H9 (cell line): ENCODE results near the gene NDRG4. TPM values are rescaled to one million over a fixed set of nuclear protein-coding genes. Genes with fewer than 3 reads are reported as not detected.
A peak's percentile ranks its signal among the peaks of the same experiment; 100 is the strongest.

Source experiments
- DNase-seq: peaks from one replicate; pipeline ENCODE4 v3.0.0-alpha.2; 2017
- H2AFZ ChIP-seq: one replicate; pipeline ENCODE4 v1.6.1; 2013; ENCODE audit warnings: mild to moderate bottlenecking, low read length, control low read depth, moderate library complexity
- H2AK5ac ChIP-seq: 2 replicates; pipeline ENCODE4 v1.6.1; 2013; ENCODE audit warnings: low read length, control low read depth, mixed read lengths; ENCODE audit not compliant: insufficient read length
- H2BK120ac ChIP-seq: one replicate; pipeline ENCODE4 v1.6.1; 2013; ENCODE audit warnings: low read depth, mild to moderate bottlenecking, low read length, control low read depth, inconsistent platforms; ENCODE audit not compliant: poor library complexity, severe bottlenecking
- H2BK12ac ChIP-seq: 2 replicates; pipeline ENCODE4 v1.6.1; 2013; ENCODE audit warnings: low read length, control low read depth, mixed read lengths, low read depth; ENCODE audit not compliant: insufficient read length
- H2BK15ac ChIP-seq: 2 replicates; pipeline ENCODE4 v1.6.1; 2013; ENCODE audit warnings: low read depth, low read length, control low read depth
- H2BK20ac ChIP-seq: one replicate; pipeline ENCODE4 v1.6.1; 2013; ENCODE audit warnings: low read depth, mild to moderate bottlenecking, low read length, control low read depth, inconsistent platforms; ENCODE audit not compliant: poor library complexity, severe bottlenecking
- H2BK5ac ChIP-seq: 2 replicates; pipeline ENCODE4 v1.6.1; 2013; ENCODE audit warnings: low read length, control low read depth, mixed read lengths; ENCODE audit not compliant: insufficient read length
- H3K14ac ChIP-seq: 2 replicates; pipeline ENCODE4 v1.6.1; 2013; ENCODE audit warnings: low read length, control low read depth; ENCODE audit not compliant: insufficient read depth
- H3K18ac ChIP-seq: 2 replicates; pipeline ENCODE4 v1.6.1; 2013; ENCODE audit warnings: low read depth, mild to moderate bottlenecking, mixed read lengths, low read length, control low read depth; ENCODE audit not compliant: insufficient read length
- H3K23ac ChIP-seq: 2 replicates; pipeline ENCODE4 v1.6.1; 2013; ENCODE audit warnings: low read length, control low read depth, mixed read lengths, low read depth; ENCODE audit not compliant: insufficient read length
- H3K23me2 ChIP-seq: 2 replicates; pipeline ENCODE4 v1.6.1; 2013; ENCODE audit warnings: low read depth, mild to moderate bottlenecking, mixed read lengths, low read length, control low read depth; ENCODE audit not compliant: insufficient read length, poor library complexity, severe bottlenecking
- H3K27ac ChIP-seq: 2 replicates; pipeline ENCODE4 v1.5.1; 2013; ENCODE audit warnings: low read length, control low read depth, mixed read lengths, low read depth; ENCODE audit not compliant: insufficient read length
- H3K27me3 ChIP-seq: 2 replicates; pipeline ENCODE4 v1.6.1; 2013; ENCODE audit warnings: low read length, control low read depth, inconsistent platforms; ENCODE audit not compliant: insufficient read depth
- H3K4ac ChIP-seq: 2 replicates; pipeline ENCODE4 v1.6.1; 2013; ENCODE audit warnings: low read depth, mild to moderate bottlenecking, control low read depth, inconsistent platforms, low read length, moderate library complexity
- H3K4me1 ChIP-seq: 2 replicates; pipeline ENCODE4 v1.6.1; 2013; ENCODE audit warnings: low read length, control low read depth, inconsistent platforms; ENCODE audit not compliant: insufficient read depth
- H3K4me2 ChIP-seq: 2 replicates; pipeline ENCODE4 v1.6.1; 2013; ENCODE audit warnings: low read length, control low read depth, mixed read lengths; ENCODE audit not compliant: insufficient read length, insufficient read depth
- H3K56ac ChIP-seq: 2 replicates; pipeline ENCODE4 v1.6.1; 2013; ENCODE audit warnings: low read depth, mild to moderate bottlenecking, mixed read lengths, low read length, control low read depth; ENCODE audit not compliant: insufficient read length
- H3K79me1 ChIP-seq: 2 replicates; pipeline ENCODE4 v1.6.1; 2013; ENCODE audit warnings: low read depth, mild to moderate bottlenecking, moderate library complexity, low read length, control low read depth, inconsistent platforms; ENCODE audit not compliant: insufficient read depth, poor library complexity, severe bottlenecking
- H3K79me2 ChIP-seq: 2 replicates; pipeline ENCODE4 v1.6.1; 2013; ENCODE audit warnings: low read length, control low read depth, inconsistent platforms; ENCODE audit not compliant: insufficient read depth
- H3K9ac ChIP-seq: 2 replicates; pipeline ENCODE4 v1.6.1; 2013; ENCODE audit warnings: low read length, control low read depth, mixed read lengths; ENCODE audit not compliant: insufficient read length; ENCODE audit errors: extremely low read depth
- H3K9me3 ChIP-seq: one replicate; pipeline ENCODE4 v1.6.1; 2013; ENCODE audit warnings: low read depth, low read length, inconsistent platforms; ENCODE audit not compliant: control insufficient read depth
- H3T11ph ChIP-seq: one replicate; pipeline ENCODE4 v1.6.1; 2013; ENCODE audit warnings: mild to moderate bottlenecking, low read length, control low read depth, inconsistent platforms
- H4K20me1 ChIP-seq: one replicate; pipeline ENCODE4 v1.6.1; 2013; ENCODE audit not compliant: control insufficient read depth, insufficient read length, insufficient read depth
- H4K5ac ChIP-seq: 2 replicates; pipeline ENCODE4 v1.6.1; 2013; ENCODE audit warnings: low read depth, mild to moderate bottlenecking, mixed read lengths, low read length, control low read depth; ENCODE audit not compliant: insufficient read length
- H4K8ac ChIP-seq: replicated peaks from 2 replicates; pipeline ENCODE4 v1.6.1; 2013; ENCODE audit warnings: low read length, control low read depth, mixed read lengths, low read depth; ENCODE audit not compliant: insufficient read length
- H4K91ac ChIP-seq: 2 replicates; pipeline ENCODE4 v1.6.1; 2013; ENCODE audit warnings: low read depth, mild to moderate bottlenecking, moderate library complexity, mixed read lengths, low read length, control low read depth; ENCODE audit not compliant: insufficient read length
- H3K27ac Mint-ChIP-seq, 3 experiments: 2 replicates in 2 of 3; 3 replicates in 1 of 3; pipeline ENCODE4 v1.8.0; 2020 to 2021; ENCODE audit warnings: mixed read lengths in 3 of 3, mild to moderate bottlenecking in 1 of 3, moderate library complexity in 1 of 3
- H3K27me3 Mint-ChIP-seq: 2 replicates; pipeline ENCODE4 v1.8.0; 2021; ENCODE audit warnings: low read depth, mild to moderate bottlenecking, moderate library complexity, mixed read lengths
- H3K36me3 Mint-ChIP-seq, 3 experiments: 2 replicates in 2 of 3; 3 replicates in 1 of 3; pipeline ENCODE4 v1.8.0; 2020 to 2021; ENCODE audit warnings: low read depth in 3 of 3, mixed read lengths in 3 of 3; ENCODE audit not compliant: insufficient read depth in 1 of 3
- H3K4me1 Mint-ChIP-seq, 2 experiments: 2 replicates each; pipeline ENCODE4 v1.8.0; 2020; ENCODE audit warnings: mixed read lengths in 2 of 2
- H3K4me3 Mint-ChIP-seq, 2 experiments: 2 replicates in 1 of 2; 3 replicates in 1 of 2; pipeline ENCODE4 v1.8.0; 2020 to 2021; ENCODE audit warnings: mild to moderate bottlenecking in 2 of 2, mixed read lengths in 2 of 2, moderate library complexity in 1 of 2
- H3K9me3 Mint-ChIP-seq, 2 experiments: 2 replicates in 1 of 2; 3 replicates in 1 of 2; pipeline ENCODE4 v1.8.0; 2020; ENCODE audit warnings: mild to moderate bottlenecking in 2 of 2, mixed read lengths in 2 of 2, moderate library complexity in 1 of 2
- WGBS: extraction: QIAGEN DNeasy Blood & Tissue Kit; methylation state at CpG from one replicate; pipeline ENCODE4 v1.1.7; 2013; ENCODE audit warnings: missing lambda C conversion rate, low lambda C conversion rate, mixed read lengths; ENCODE audit not compliant: insufficient read length; ENCODE audit errors: extremely low coverage; 5-methylcytosine and 5-hydroxymethylcytosine counted together
- total RNA-seq: library from RNA; stranded (reverse); gene quantifications from 2 replicates; pipeline ENCODE4 v1.2.1, GENCODE V29; 2021
- TF ChIP-seq, protein P1 (sequence below): fragments of 200-600 bp; sonication (generic); conservative IDR thresholded peaks from 3 replicates; pipeline ENCODE4 v1.8.0; 2021; ENCODE audit warnings: antibody characterized with exemption, mild to moderate bottlenecking

The NDRG4 gene
- total RNA-seq, 1 experiment from 2014 or later = 18.6 TPM

DNA sequence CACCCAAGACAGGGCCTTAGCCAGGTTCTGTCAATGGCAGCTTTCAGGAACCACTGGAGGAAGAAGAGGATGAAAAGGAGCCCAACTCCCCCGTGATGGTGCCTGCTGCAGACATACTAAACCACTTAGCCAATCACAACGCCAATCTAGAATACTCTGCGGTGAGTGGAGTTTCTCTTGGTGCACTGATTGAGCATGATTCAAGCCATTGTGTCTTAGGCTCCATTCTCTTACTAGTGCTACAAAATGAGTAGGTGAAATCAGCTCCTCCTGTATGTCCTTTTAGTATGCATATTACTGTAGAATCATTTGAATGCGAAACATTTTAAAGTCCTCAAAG is 16.8 kb downstream of the NDRG4 start:
- Histone ChIP-seq H4K8ac (no peak overlapping the region), H3T11ph (no peak overlapping the region), H3K4ac (no peak overlapping the region), H4K5ac (no peak overlapping the region), H3K56ac (no peak overlapping the region), H2AFZ (no peak overlapping the region), H3K27me3 (no peaks in the 10 kb centered on the region), H3K23ac (no peak overlapping the region), H3K27ac (no peak overlapping the region), H4K91ac (no peak overlapping the region), H3K4me2 (no peak overlapping the region), H2BK5ac (no peak overlapping the region), H3K79me2 (no peaks in the 10 kb centered on the region), H3K9me3 (no peaks in the 10 kb centered on the region), H2BK120ac (no peak overlapping the region), H3K4me1 (0 out of 2 replicates have a peak, but pooled peaks cover 3% of the 10 kb centered on the region), H2AK5ac (no peak overlapping the region), H3K9ac (no peak overlapping the region), H4K20me1 (no peaks in the 10 kb centered on the region), H3K18ac (no peak overlapping the region), H2BK15ac (no peak overlapping the region), H3K14ac (no peak overlapping the region), H3K23me2 (no peaks in the 10 kb centered on the region), H2BK12ac (no peak overlapping the region), H3K79me1 (no peaks in the 10 kb centered on the region), H2BK20ac (no peak overlapping the region)
- DNase-seq = no peak
- H3K36me3 Mint-ChIP-seq = peaks cover 16 to 72% (median 48%) of the 10 kb centered on the region in 3 experiments; a peak in 6 of 7 replicates
- H3K9me3 Mint-ChIP-seq = no peaks in the 10 kb centered on the region; a peak in 2 of 5 replicates
- no peaks in the 10 kb centered on the region; the same call in 1 of the 2 replicates for H3K27me3 Mint-ChIP-seq
- H3K27ac Mint-ChIP-seq = peak overlapping the region in 1 of 3 experiments; percentile 76; a peak in 2 of 7 replicates
- TF ChIP-seq, protein P1, sequence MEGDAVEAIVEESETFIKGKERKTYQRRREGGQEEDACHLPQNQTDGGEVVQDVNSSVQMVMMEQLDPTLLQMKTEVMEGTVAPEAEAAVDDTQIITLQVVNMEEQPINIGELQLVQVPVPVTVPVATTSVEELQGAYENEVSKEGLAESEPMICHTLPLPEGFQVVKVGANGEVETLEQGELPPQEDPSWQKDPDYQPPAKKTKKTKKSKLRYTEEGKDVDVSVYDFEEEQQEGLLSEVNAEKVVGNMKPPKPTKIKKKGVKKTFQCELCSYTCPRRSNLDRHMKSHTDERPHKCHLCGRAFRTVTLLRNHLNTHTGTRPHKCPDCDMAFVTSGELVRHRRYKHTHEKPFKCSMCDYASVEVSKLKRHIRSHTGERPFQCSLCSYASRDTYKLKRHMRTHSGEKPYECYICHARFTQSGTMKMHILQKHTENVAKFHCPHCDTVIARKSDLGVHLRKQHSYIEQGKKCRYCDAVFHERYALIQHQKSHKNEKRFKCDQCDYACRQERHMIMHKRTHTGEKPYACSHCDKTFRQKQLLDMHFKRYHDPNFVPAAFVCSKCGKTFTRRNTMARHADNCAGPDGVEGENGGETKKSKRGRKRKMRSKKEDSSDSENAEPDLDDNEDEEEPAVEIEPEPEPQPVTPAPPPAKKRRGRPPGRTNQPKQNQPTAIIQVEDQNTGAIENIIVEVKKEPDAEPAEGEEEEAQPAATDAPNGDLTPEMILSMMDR = no peak
- WGBS = no CpG with 5 or more reads among the region's 4 CpGs
- peaks cover 13 to 20% of the 10 kb centered on the region in 2 experiments for H3K4me1 Mint-ChIP-seq
- peak overlapping the region; percentile 80 to 92 for H3K4me3 Mint-ChIP-seq
